LHCN-M2 (cell line): ENCODE results near the gene PCNX2. TPM values are rescaled to one million over a fixed set of nuclear protein-coding genes. Genes with fewer than 3 reads are reported as not detected.
"Not testable (repeated sequence)": the region's sequence is repeated elsewhere in the genome, so short reads cannot be mapped to it uniquely, and the experiment has no call there.

Experiments
- DNase-seq: peaks from one replicate; pipeline ENCODE4 v3.0.0-alpha.2; 2012; ENCODE audit warnings: low read depth
- total RNA-seq: library from RNA; depleted of rRNA; stranded (reverse); fragments of >200 nt; gene quantifications from 2 replicates; pipeline ENCODE4 v1.2.3, GENCODE V29; 2014

PCNX2 gene
- total RNA-seq, 1 experiment from 2014 or later, result 4.5 TPM

DNA sequence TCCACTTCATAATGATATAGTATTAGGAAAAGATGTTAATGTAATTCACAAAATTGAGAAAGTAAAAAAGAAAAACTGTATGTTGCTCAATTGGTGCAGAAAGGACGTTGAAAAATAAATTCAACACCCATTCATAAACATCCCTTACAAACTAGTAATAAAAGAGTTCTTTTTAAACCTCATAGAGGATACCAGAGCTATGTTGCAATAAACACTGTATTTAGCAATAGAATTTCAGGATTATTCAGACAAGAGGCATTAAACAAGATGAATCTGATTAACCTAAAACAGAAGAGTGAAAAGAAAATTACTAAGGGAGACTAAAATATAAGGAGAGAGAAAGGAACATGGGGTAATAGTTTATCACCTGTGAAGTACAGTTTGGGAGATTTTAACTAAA, 190.3 kb downstream of the PCNX2 start:
- no peak for DNase-seq

DNA sequence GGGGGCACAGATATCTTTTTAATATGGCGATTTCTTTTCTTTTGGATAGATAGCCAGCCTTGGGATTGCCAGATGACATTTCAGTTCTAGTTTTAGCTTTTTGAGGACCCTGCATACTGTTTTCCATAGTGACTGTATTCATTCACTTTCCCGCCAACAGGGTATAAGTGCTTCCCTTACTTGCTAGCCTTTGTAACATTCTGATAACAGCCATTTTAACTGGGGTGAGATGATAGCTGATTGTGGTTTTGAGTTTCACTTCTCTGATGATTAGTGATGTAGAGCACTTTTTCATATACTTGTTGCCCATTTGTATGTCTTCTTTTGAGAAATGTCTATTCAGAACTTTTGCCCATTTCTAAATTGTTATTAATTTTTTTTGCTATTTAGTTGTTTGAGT, 193.2 kb downstream of the PCNX2 start:
- DNase-seq, result no peak

DNA sequence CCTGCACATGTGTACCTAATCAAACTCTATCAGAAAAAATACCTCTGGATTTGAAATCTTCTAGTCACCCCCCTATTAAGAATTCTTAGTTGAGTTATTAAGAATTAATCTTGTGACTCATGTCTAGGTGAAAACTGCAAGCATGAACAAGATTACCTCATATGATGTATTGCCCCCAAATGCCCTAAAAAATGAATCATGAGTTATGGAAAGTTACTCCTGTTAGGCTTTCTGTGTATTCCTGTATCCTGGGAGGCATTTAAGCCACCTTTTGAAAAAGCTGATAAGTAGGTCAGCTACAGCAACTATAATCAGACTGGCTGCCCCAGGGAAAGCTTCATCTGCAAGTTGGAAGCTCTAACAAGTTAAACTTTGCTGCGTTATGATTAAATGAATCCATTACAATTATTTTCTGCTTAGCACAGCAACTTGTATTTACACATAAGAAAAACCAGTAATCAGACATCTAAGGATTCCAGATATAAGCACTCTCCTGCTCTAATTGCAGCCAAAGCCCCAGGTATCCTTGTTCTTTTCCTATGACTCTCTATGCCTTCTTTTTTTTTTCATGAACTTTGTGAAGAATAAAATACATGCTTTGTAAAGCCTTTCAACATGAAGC, 197.5 kb downstream of the PCNX2 start:
- no peak for DNase-seq

DNA sequence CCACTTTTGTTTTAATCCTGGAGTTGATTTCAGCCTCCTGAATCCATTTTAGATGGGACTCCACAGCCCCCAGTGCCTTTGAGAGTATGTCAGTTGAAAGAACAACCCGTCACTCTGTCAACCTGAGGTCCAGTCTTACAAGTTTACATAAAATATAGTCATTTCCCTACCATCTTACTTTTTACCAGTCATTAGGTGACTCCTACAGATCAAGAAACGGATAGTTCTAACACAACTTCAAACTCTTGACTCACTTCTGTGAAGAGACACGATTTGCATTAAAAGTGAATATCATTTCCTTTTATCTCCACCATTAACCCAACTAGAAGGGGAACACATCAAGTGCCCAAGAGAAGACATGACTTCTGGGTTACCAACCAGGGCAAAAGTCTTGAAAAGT, 198.0 kb downstream of the PCNX2 start:
- no peak for DNase-seq

DNA sequence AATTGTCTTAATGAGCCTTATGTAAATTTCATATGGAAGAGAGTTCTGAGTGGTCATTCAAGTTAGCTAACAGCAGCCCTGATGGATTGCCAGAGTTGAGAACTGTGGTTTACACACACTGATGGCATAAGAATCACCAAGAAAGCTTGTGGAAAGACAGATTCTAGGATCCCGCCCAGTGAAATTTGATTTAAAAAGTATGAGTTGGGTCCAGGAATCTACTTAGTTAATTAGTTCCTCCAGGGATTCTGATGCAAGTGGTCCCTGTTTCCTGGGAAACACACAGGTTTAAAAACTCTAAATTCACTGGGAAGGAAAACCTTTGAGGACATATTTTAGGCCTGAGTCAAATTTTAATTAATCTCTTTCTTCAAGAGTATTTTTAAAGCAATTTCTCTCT, 200.8 kb downstream of the PCNX2 start:
- no peak for DNase-seq

DNA sequence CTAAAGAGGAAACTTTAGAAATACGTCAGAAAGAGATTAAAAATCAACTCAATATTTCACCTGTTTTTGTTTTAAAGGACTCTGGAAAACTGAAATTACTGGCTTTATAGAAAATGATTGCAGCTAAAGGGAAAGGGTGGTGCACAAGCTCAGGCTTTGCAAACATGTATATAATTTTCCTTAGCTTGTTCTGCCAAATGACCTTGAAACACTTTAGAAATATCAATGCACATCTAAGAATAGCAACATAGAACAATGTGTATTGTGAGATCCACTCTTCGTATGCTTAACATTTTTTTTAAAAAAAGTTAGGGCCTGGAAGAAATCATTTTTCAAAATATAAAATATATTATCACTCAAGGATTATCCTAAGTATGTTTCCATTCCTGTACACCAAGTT, 201.3 kb downstream of the PCNX2 start:
- DNase-seq, result no peak

DNA sequence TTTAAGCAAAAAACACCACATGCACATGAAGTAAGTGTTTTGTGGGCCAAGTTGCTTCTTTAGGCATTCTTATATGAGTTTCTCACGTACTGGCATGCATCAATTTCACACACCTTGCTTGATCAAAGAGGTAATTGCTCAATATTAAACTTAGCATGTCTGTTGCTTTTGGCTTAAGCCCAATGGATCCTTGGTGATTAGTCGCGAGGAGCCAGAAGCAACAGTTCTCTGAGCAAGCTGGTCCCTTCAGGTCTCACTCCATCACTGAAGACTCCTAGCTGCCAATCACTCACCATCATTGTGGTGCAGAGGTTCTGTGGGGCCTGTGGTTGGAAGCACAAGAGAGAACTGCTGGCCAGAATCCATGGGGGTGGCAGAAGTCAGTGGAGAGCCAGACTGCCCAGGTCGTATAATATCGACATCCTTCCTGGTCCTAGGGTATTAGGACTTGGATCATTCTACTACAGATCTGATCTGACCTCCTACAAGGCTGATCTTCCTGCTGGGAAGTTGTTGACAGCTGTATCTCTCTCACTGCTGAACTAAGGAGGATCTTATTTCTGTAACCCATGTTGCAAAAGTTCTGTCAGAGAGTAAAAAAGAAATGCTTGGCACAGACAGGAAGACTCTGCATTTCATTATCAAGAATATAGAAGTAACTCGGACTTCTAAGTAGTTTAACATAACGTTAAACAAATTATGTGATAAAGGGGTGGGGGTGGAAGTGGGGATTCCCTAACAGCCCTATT, 204.6 kb downstream of the PCNX2 start:
- no peak for DNase-seq

DNA sequence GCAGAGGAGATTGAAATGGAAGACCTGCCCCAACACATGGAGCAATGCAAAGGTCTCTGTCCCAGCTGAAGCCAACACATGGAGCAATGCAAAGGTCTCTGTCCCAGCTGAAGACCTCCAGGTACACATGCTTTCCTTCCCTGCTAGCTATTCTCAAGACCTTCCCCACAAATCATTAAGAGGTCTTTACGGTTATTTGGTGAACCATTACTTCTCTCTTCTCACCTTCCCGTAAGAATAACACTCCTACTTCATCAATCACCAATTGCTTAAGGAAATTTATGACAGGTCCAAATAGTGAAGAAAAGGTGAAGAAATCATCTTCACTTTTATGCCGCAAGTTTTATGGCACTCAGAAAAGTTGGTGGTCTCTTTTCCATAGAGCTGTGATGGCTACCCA, 206.3 kb downstream of the PCNX2 start:
- DNase-seq, result no peak

DNA sequence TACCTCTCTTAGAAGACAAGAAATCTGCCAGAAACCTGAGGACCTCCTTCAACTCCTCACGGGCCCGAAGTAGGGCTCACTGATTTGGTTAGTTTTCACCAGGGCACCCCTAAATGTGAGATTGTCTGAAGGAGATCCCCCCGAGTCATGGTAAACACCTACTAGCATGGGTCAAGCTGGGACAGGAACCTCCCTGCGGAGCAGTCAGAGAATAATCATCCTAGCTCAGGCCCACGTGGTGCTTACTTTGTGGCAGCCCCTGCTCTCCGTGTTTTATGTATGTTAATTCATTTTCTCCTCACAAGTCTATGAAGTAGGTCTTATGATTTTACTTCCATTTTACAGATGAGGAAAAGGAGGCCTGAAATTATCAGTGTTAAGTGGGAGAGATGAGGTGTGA, 206.9 kb downstream of the PCNX2 start:
- no peak for DNase-seq

DNA sequence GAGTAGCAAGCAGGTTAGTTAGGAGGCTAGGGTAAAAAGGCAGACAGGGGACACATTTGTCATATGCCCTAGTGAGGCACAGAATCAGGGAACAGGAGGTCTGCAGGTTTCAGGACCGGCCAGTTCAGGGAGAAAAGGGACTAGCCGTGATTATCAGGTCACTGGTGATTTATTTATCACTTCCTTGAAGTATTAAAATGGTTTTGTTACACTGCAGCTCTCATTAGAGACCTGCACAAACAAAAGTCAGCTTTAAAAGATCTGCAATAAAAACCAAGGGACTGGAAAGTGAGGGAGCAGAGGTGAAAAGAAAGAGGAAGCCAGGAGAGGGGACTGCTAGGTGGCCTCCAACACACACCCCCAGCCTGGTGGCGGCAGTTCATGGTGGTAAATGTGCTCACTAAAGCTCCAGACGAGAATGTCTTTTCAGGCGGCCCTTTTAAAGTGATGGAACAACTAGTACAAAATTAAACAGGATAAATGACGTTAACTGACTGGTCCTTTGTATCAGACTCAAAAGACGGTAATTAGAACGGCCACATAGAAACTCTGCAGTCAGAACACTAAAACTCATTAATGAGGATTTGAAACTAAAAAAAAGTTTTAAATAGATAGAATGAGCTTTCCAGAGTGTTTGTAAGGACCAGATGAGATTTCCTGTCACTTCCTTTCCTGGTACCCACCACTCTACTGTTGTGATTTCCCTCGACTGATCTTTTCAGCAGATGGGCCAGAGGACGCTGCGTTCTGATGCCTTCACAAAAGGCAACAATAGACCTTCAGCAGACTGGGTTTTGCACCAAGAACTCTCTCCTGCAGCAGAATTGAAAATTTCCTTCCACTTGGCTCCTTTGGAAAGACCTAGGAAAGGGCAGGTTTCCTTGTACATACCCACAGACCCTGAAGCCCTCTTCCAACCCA, 208.3 kb downstream of the PCNX2 start:
- DNase-seq, result no peak

DNA sequence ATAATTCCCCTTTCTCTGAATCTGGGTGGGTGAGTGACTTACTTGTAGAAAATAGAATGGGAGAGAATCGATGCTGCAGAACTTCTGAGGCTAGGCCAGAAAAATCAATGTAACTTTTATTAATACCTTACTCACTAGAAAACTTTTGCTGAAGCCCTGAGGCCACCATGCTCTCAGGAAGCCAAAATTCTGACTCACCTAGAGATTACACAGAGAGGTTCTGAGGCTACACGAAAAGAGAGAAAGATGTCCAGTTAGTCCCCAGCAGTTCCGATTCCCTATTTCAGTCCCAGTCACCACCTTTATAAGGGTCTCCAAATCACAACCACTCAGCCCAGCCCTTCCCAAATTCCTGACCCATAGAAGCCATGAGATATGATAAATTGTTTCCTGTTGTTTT, 210.0 kb downstream of the PCNX2 start:
- no peak for DNase-seq

DNA sequence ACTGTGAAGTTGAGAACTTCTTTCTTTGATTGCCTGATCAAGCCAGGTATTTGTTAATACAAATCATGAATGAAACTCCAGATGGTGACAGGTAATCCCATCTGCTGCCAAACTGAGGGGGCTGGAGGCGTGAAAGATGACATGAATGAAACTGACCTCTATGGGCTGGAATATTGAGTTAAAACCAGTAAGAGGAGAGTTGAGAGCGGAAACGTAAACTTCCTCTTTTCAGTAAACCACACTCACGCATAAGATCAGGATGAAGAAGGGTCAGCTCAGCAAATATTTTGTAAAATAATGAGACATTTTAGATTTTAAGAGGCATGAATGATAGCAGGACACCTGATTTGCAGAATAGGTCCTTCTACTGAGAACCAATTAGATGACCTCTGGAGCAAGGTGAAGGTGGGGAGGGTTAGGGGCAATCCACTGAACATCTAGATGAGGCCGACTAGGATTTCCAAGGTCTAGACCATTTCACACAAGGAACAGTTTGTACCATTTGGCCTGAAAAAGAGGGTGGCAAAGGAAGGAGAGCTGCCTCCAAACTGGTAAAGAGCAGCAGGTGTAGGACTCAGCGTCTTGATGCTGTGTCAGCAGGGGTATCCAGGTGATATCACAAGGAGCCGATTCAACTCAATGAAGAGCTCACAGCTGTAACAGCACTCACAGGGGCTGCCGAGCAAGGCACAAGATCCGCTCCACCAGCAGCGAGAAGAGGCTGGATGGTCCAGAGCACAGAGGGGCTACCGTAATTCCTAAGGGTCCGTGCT, 212.6 kb downstream of the PCNX2 start:
- no peak for DNase-seq

DNA sequence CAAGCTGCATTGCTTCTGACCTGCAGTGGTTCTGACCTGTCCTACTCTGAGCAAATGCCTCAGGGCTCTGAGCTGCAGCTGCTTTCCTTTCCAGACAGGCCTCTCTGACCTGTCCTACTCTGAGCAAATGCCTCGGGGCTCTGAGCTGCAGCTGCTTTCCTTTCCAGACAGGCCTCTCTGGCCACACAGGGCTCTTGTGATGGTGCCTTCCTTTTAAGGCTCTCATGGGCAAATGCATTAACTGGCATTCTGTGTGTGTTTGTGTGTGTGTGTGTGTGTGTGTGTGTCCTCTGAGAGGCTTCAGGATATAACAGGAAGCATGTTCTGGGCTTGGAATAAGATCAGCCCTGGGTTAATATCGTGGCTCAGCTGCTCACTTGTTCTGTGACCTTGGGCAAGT, 213.8 kb downstream of the PCNX2 start:
- peak; percentile 53 for DNase-seq

DNA sequence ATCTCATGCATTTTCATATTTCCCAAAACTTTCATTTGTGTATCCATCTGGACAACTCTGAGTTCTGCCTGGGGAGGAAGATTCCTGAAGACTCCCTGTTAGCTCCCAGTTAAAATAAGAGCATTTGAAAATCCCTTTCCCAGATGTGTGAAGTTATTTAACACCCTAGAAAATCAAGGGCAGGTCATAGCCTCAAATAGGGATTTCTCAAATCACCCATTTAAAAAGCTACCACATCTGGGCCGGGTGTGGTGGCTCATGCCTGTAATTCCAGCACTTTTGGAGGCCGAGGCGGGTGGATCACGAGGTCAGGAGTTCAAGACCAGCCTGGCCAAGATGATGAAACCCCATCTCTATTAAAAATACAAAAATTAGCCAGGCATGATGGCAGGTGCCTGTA, 214.7 kb downstream of the PCNX2 start:
- DNase-seq, result not testable (repeated sequence)

DNA sequence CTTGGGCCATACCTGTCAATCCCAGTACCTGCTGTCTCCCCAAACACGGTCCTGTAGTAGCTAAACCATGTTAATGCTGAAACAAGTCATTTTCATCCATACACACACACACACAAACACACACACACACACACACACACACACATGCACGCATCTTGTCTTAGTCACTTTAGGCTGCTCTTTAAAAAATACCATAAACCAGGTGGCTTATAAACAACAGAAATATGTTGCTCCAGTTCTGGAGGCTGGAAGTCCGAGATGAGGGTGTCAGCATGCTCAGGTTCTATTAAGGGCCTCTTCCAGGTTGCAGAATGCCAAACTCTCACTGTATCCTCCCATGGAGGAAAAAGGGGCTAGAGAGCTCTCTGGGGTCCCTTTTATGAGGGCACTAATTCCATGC, 215.2 kb downstream of the PCNX2 start:
- no peak for DNase-seq

DNA sequence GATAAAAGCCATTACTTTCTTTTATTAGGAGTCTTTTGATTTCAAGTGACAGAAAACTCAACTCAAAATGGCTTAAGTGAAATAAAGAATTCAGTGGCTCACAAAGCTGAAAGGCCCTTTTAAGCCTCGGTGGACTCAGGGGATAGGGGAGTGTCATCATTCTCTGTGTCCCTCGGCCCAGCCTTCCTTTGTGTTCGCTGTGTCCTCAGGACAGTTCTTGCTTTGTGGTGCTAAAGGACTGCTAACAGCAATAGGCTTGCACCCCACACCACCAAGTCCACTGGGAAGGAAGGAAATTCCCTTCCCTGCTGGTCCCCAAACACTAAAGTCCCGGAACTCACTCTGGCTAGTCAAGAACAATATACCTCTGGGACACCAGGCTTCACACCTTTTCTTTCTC, 216.0 kb downstream of the PCNX2 start:
- DNase-seq, result no peak

DNA sequence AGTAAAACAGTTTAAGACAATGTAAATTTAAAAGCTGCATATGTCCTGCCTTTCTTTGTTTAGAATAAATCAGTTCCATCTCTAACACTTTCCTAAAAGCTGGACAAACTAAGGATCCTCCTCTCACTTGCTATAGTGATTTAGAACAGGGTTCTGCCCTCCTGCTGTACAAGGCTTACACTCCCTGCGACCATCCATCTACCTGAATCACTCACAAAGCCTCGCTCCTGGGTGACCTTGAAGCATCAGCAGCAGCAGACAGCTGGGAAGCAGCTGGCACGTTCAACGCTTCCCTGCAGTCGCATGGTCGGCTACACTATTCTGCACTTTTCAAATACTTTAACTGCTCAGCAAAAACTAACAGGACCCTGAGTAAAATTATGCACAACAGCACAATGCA, 217.1 kb downstream of the PCNX2 start:
- no peak for DNase-seq

DNA sequence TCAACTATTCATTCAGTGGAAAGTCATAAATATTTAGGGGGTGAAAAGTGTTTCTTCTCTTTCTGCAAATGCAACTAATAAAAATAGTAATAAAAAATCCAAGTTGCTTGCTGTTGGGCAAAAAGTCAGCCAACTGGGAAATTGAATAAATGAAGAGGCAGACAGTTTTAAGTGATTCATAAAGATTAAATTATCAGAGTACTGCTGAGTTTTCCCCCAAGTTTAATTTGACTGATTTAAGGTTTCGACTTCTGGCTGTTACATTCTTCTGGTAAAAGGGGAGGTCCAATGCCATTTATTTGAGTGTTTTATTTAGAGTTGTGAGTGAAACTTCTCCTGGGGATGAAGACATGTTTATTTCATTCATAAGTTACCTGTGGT, 219.6 kb downstream of the PCNX2 start:
- DNase-seq, result no peak

DNA sequence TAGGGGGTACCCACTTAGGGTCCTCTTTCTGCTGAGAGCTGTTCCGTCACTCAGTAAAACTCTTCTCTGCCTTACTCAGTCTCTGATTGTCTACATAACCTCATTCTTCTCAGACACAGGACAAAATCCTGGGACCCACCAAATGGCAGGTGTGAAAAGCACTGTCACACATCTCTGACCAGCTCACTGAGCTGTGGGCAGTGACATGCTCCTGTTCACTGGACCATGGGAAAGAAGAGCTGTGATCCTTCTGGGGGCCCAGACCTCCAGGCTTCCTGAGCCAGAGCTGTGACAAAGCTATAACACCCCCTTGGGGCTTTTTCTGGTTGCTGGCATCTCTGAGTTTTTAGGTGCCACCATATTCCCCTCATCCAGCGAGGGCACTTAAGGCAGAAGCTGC, 229.4 kb downstream of the PCNX2 start:
- no peak for DNase-seq

DNA sequence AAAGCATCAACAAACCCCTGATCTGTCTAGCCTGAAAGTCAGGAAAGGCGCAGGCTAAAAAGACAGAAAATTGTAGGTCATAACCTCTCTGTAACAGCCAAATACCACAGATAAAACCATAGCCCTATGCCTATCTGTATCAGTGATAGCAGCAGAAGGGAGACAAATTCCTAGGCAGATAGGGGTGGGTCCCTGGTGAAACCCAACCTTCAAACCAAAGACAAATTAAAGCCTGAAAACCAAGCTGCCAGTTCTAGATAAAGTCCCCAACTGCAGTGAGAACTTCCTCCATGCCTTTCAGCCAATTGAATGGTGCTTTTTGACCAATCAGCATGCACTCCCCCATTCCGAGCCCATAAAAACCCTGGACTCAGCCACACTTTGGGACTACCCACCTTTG, 229.8 kb downstream of the PCNX2 start:
- no peak for DNase-seq

DNA sequence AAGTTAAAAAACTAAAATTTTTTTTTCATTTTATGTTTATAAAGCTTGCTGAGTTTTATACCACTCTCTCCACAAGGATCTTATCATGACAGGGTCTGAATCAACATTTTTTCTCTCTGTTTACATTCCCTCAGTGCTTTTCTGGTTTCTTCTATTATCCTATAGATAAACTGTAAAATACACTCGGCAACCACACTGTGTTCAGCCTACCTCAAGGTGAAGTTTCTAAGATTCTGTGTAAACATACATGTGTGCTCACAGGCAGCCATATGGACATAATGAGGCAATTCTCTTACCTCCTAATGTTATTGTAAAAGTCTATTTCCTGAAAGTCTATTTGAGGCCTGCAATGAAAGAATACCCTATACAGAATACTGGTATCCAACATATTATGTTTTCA, 230.5 kb downstream of the PCNX2 start:
- no peak for DNase-seq

DNA sequence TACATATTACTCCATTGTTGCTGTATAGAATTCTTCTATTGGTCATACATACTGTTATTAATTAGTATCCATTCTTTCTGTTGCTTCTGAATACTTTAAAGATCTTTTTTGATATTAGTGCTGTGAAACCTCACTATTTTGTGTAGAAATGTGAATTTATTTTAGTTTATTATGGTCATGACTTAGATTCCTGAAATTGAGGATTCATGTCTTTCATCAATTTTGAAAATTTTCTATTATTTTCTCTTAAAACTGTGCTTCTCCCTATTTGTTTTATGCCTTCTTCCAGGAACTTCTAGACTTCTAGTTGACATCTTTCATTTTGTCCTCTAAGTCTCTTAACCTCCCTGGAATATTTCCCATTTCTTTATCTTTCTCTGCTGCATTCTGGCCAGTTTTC, 232.1 kb downstream of the PCNX2 start:
- no peak for DNase-seq
